T-helper 9 cell (primary cell): ENCODE data around the gene COL26A1.
A peak's percentile ranks its signal among the peaks of the same experiment; 100 is the strongest.
"Not testable (repeated sequence)": the region's sequence is repeated elsewhere in the genome, so short reads cannot be mapped to it uniquely, and the experiment has no call there.

Experiments used
- DNase-seq: peaks from one replicate; pipeline ENCODE4 v3.0.0-alpha.2; 2020

The COL26A1 gene

GRCh38 chr7:101402835-101403234 lies 40.2 kb downstream of the COL26A1 start:
- DNase-seq, result no peak

DNA sequence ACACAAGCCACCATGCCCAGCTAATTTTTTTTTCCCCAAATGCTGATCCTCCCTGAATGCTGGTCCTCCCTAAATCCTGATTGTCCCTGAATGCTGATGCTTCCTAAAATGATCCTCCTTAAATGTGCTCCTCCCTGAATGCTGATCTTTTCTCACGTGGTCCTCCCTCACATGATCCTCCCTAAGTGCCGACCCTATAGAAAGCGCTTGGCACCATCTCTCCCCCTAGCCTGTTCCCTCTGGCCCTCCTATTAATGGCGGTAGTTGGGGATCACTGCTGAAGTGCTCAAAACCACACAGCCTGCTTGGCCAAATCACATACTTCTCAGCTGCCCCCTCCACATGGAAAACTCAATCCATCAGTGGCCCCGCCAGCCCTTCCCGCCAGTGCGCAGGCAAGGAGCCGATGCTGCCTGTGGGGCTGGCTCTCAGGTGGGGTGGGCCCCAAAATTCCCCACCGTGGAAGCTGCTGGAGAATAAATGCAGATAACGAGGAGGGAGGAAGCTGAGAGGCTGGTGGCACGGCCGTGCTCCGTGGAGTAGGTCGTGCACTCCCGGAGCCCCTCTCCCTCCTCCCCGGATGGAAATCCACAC lies 42.9 kb downstream of the COL26A1 start:
- DNase-seq, result no peak

GRCh38 chr7:101410743-101411507 lies 48.2 kb downstream of the COL26A1 start:
- peak; percentile 17 for DNase-seq

- DNase-seq, result no peak
Observed at GRCh38 chr7:101411508-101411874, 48.8 kb downstream of the COL26A1 start.

DNA sequence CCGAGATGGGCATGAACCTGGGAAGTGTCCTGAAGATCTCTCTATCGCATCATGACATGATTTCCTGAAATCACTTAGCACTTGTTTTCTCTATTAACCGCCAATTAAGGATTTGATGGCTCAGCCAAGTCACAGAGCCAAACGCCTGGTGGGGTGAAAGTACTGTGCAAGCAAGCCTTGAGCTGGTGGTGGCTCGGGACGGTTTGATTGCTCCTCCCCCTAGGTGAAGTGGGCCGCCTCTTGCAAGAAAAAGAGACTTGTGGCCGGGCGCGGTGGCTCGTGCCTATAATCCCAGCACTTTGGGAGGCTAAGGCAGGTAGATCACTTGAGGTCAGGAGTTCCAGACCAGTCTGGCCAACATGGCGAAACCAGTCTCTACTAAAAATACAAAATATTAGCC lies 50.3 kb downstream of the COL26A1 start:
- no peak for DNase-seq

GRCh38 chr7:101418694-101419093 lies 56.0 kb downstream of the COL26A1 start:
- DNase-seq, result no peak

DNA sequence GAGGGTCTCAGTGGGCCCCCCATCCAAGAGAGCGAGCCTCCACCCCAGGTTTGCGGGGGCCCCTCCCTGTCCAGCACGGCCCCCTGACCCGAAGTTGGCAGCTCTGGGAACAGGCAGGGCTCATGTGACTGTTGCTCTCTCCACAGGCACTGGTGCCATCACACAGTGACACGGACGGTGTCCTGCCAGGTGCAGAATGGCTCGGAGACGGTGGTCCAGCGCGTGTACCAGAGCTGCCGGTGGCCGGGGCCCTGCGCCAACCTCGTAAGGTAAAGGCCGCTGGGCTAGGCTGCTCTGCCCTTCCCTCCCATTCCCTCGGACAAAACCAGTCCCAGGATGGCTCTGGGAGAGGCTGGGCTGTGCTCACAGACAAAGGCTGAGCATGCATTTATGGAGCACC lies 57.2 kb downstream of the COL26A1 start:
- DNase-seq, result no peak

DNA sequence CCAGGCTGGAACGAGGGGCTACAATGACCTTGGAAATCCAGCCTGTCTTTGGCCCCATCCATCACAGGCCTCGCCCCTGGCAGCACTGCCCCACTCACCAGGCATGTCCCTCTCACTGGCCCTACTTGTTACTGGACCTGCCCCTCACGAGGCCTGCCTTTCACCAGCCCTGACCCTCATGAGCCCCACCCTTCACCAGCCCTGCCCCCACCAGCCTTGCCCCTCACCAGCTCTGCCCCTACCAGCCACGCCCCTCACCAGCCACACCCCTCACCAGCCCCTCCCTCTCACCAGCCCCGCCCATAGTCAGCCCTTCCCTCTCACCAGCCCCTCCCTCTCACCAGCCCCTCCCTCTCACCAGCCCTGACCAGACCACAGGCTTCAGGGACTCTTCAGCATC lies 57.8 kb downstream of the COL26A1 start:
- no peak for DNase-seq

DNA sequence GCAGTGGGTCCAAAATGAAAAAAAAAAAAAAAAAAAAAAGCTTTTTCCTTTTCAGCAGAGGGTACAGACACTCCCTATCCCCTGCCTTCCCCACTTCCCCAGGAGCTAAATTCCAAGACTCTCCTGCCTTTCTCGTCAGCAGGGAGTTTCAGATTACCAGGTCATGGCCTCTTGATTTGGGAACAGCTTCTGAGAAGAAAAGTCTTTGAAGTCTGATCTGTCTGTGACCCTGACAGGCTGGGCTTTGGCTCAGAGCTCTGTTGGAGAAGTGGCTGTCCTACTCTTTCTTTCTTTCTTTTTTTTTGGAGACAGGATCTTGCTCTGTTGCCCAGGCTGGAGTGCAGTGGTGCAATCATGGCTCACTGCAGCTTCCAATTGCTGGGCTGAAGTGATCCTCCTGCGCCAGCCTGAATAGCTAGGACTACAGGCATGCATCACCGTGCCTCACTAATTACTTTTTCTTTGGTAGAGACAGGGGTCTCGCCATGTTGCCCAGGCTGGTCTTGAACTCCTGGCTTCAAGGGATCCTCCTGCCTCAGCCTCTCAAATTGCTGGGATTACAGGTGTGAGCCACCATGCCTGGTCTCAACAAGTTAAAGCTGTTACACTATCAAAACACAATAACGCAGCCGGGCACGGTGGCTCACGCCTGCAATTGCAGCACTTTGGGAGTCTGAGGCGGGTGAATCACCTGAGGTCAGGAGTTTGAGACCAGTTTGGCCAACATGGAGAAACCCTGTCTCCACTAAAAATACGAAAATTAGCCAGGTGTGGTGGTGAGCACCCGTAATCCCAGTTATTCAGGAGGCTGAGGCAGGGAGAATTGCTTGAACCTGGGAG lies 59.9 kb downstream of the COL26A1 start:
- DNase-seq, result no peak

DNA sequence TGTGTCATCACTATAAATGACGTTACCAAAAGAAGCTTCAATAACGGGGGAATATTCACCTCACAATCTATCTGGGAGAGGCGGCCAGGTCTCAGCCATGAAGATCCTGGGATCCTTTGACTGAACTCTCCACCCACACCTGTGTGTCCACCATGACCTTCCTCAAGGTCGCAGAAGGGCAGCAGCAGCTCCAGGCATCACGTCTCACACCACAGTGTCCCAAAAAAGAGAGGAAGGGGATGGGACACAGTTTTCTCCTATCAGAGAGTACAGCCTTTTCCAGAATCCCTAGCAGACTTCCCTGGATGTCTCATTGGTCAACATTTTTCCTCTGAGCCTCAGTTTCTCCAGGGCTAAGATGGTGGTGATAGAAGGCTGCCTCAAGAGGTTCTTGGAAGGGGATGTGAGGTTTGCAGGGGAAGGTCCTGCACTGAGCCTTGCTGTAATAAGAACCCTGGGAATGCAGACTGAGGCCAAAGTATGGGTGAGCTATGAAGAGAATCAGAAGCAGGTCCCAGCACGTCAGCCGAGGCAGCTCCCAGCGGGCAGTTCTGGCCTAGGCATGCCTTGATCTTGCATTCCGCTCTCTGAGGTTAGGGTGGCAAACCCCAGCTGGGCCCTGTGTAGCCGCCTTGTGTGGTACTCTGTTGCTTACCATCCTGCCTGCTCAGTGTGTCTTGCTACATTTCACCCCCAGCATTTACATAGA lies 63.8 kb downstream of the COL26A1 start:
- DNase-seq, result no peak

- DNase-seq, result no peak
Observed at GRCh38 chr7:101428093-101428866, 65.6 kb downstream of the COL26A1 start.

DNA sequence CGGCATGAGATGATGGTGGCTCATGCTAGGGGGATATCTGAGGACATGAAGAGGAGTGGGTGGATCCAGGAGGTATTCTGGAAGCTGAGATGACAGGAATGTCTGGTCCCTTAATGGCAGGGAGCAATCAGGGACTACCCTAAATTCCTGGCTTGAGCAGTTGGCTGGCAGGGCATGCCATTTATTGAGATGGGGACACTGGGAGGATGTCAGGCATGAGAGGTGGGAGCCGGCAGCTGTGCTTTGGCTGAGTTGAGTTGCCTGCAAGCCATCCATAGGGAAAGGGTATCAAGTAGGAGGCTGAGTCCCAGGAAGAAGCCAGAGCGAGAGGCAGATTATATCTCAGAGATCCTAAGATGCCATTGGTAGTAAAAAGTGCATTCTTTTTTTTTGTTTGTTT lies 69.6 kb downstream of the COL26A1 start:
- DNase-seq, result no peak

DNA sequence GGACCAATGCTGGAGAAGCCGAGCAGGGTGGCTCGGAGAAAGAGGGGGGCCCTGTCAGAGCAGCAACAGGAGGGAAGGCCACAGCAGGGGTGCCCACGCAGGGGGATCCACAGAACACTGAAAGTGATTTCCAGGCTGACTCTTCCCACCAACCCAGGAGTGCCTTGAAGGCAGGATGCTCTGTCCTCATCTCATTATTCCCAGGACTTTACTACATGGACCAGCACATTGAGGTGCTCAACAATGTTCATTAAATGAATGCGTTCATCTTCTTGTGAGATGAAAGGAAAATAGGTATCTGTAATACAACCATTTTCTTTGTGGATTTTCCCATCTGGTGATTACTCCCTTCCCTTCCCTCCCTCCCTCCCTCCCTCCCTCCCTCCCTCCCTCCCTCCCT lies 71.0 kb downstream of the COL26A1 start:
- no peak for DNase-seq

GRCh38 chr7:101434155-101434554 lies 71.5 kb downstream of the COL26A1 start:
- not testable (repeated sequence) for DNase-seq

DNA sequence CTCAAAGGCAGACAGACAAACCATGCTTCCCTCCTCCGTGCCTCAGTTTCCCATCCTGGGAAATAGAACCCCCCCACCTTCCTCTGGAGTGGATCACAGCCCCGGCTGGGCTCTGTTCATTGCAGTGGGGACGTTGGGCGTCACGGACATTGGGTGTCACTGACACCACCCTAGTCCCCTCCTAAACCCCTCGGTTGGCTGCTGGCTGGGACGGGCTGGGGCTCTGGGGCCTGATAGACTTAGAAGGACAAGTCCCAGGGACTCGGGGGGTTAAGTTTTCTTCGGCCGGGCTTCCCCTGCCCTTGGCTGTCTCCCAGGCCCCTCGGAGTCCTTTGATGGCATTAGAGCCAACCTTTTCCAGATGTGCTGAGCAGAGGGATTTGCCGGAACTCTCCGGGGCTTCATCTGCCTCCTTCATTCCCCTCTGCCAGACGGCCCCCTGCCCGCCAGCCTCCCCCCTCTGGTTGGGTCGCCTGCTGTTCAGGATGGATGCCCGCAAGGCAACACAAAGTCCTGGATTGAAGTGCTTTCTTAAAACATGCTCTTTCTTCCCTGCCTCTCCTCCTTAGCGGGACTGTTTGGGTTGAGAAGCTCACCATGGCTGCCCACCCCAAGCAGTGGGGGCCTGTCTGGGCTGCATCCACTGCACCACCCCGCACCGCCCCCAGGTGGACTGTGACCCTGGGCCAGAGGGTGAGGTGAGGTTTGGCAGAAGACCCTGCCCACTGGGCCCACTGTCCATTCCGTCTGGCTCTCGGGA lies 73.0 kb downstream of the COL26A1 start:
- DNase-seq, result no peak

- no peak for DNase-seq
Observed at GRCh38 chr7:101436221-101436735, 73.6 kb downstream of the COL26A1 start.

GRCh38 chr7:101436857-101437576 lies 74.3 kb downstream of the COL26A1 start:
- DNase-seq, result no peak

- DNase-seq, result no peak
Observed at GRCh38 chr7:101441890-101442289, 79.2 kb downstream of the COL26A1 start.

- no peak for DNase-seq
Observed at GRCh38 chr7:101442426-101443070, 79.9 kb downstream of the COL26A1 start.

- no peak for DNase-seq
Observed at GRCh38 chr7:101450064-101450463, 87.4 kb downstream of the COL26A1 start.
